ENCODE results near the gene TNIK.

GRCh38 chr3:171221597-171221996 is 238.6 kb downstream of the TNIK start:
- no peak for TF ChIP-seq POLR2A (IDR thresholded peaks at IDR 0.05)
- TF ChIP-seq CTCF (IDR thresholded peaks at IDR 0.05): no peak
